NCI-H2107 treated with DMSO at 0.1 percent for 48 hours (cell line): Measurements from ENCODE around the gene RIN3.

Source experiments
- DNase-seq: peaks from one replicate; lab custom pipeline; 2025; ENCODE audit not compliant: unreplicated experiment; lab: John Stamatoyannopoulos, UW

The RIN3 gene

DNA sequence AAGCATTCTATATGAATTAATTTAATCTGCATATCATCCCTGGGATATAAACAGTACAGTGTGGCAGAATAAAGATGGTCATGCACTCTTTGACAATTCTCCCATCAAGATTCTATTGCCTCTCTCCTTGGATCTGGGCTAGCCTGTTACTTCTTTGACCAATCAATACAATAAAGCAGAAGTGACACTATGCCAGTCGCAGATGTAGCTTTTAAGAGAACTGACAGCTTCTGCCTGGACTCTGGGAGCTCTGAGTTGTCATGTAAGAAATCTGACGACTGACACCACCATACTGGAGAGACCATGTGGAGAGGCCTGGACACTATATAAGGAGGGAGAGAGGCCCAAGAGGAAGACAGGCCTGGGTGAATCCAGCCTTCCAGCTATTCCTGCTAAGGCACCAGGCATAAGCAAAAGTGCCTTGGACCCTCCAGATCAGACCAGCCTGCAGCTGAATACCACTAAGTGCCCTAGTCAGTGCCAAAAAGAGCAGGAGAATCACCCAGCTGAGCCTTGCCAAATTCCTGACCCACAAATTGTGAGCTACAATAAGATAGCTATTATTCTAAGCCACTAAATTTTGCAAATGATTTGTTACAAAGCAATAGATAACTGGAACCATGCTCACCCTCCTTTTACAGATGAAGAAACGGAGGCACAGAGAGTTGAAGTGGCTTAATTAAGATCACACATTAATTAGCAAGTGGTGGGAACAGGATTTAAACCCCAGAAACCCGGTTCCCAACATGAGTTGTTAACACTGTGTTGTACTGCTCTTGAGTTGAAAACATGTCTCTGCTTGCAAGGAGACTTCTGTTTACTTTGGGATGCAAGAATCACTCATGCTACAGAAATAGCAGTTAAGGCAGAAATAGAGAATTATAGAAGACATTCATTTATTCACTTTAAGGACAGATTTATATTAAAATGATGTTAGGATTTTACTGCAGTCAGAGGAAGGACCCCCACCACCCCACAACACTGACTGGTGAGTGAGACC, 84.6 kb downstream of the RIN3 start:
- no peak for DNase-seq

DNA sequence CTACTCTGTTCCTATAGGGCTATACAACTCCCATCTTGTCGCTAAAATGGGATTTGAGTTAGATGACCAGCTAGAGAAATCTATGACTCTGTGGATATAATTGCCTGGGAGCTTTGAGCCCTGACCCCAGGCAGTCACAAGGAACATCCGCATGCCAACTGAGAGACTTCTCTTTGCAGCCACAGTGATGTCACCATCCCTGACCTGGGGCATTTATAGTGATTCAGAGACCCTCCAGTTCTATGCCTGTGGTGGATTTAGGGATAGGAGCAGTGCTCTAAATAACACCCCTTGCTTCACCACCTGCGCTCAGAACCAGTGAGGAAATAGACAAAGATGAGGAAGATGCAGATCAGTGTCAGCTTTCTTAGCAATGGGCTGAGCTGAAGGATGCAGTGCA, 86.2 kb downstream of the RIN3 start:
- DNase-seq: no peak

DNA sequence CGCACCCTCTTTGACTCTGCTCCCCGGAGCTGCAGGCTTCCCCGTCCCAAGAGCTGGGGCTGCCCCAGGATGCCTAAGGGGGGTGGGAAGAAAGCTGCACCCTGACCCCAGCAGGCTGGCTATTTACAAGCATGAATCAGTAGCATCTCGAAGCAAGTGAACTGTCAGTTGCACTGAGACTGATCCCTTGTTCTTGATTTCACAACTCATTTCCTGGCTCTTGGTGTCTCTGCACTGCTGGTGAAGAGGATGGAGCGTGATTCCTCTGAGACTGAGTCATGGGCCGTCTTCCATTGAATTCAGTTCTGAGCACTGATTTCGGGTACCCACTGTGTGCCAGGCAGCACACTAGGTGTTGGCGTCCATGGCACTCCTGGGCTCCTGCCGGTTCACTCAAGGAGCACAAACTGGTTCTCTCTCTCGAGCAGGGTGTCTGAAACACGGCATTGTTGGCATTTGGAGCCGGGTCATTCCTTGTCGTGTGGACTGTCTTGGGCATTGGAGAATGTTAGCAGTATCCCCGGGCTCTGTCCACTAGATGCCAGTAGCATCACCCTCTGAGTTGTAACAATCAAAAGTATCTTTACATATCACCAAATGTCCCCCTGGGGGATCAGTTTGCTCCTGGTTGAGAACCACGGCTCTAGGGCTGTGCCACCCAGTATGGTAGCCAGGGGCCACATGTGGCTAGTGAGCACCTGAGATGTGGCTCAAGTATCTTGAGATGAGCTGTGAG, 86.9 kb downstream of the RIN3 start:
- no peak for DNase-seq

- DNase-seq: no peak
Observed at GRCh38 chr14:92601131-92601710, 87.6 kb downstream of the RIN3 start.

DNA sequence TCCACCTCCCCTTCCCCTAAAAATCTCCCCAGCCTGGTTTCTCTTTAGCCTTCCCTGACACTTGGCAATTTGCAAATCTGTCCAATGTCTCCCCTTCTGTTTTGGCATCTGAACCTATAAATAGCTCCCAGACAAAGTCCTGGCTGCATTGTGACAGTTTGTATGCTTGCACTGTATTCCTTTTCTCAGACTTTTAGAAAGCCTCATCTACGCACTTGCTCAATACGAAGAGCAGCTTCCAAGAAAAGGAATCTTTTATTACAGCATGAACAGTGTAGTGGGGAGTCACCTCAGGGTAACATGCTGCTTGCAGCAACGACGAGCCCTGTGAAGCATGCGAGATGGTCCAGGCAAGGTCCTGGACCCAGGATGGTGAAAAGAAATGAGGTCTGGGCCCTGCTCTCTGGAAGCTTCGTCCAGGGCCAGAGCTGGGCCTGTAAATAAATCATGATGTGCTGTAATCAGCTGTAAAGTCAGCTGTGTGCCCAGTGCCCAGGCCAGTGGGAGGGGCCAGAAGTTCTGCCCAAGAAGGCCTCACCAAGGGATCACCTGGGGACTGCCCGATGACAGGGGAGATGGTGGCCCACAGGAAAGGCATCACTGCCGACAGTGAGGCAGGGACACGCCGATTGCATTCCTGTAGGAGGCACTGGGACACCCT, 88.3 kb downstream of the RIN3 start:
- no peak for DNase-seq

DNA sequence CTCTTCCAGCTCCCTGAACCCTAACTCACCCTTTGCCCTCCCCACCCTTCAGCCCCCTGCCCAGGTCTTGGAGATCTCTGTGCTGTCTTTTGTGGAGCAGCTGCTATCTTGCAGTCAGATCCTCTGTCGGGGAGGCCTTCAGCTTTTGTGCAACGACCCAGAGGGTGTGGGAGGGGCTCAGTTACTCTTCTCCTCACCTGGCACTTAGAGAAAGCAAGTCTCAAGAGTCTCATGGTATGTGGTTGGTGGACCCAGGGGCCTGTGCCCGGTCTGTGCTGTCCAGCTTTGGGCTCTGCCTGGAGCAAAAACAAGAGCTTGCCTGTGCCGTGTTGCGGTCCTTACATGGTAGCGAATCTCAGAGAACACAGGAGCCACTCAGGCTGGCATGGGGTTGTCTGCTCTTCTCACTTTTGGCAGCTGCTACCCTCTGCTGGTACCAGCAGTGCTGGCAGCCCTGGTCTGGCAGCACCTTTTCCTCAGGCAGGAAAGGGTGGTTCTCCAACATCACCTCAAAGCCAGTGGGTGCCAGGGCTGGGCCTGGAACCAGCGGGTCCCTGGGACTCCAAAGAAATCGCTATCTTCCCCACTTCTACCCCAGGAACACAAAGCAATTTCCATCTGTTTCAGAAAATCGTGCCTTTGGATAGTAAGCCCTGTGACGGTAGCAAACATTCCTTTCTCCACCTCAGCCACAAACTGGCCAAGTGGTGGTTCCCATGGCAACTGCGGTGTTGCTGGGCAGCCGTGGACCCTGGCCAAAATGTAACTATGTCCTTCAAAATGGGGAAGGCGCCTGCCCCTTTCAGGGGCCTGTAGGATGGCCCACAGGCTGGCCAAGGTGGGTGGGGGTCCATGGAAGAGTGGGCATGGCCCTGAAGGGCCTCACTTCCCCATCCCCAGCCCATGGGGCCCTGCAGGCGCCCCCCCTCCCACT, 90.0 kb downstream of the RIN3 start:
- DNase-seq: peak; percentile 3

DNA sequence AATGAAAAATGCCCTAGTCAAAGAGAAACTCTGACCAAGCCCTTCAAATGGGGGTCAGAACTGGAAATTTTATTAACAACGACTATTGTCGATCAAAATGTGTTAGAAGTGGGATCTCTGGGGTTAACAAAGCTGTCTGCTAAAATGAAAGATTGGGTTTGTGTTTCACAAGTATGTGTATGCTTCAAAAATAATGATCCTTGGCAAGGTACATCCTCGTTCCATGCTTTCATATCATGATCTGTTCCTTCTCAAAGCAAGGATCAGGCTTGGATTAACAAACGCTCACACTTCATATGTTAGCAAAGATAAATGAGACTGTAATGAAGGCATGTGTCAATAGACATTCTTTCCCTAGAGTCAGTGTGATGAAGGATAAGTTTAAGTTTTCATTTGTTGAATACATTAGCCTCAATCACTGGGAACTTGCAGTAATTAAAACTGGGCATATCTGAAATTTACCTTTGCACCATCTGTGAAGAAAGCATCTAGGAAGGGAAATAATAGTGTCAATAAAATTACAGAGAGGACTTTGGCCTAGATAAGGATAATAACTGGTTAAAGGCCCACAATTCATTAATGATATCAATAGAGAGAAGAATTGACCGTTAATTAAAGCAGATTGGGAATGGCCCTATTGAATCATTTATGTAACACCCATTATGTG, 91.8 kb downstream of the RIN3 start:
- no peak for DNase-seq

DNA sequence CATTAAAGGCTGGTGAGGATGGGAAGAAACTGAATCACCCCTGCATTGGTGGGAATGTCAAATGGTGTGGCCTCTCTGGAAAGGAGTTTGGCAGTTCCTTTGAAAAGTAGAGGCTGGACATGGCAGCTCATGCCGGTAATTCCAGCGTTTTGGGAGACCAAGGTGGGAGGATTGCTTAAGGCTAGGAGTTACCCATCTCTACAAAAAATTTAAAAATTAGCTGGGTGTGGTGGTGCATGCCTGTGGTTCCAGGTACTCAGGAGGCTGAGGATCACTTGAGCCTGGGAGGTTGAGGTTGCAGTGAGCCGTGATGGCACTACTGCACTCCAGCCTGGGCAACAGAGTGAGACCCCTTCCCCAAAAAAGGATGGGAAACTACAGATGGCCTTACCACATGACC, 93.7 kb downstream of the RIN3 start:
- DNase-seq: no peak

DNA sequence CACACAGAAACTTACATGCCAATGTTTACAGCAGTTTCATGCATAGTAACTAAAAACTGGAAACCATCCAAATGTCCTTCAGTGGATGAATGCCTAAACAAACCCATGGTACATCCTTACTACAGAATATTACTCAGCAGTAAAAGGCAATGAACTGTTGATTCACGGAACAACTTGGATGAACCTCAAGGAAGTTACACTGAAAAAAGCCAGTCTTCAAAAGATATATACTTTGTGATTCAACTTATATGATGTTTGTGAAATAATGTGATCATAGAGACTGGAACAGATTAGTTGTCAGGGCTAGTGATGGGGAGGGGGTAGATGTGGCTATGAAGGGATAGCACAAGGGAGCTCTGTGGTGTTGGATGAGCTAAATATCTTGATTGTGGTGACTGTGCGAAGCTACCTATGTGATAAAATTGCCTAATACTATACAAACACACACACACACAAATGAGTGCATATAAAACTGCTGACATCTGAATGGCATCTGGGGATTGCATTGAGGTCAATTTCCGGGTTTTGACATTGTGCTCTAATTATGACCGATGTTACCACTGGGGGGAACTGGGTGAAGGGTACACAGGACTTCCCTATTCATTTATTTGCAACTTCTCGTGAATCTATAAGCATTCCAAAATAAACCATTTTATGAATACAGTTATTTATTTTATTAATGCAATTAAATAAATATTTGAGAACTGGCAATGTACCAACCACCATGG, 94.3 kb downstream of the RIN3 start:
- no peak for DNase-seq

GRCh38 chr14:92609955-92610354, 96.4 kb downstream of the RIN3 start:
- DNase-seq: no peak

DNA sequence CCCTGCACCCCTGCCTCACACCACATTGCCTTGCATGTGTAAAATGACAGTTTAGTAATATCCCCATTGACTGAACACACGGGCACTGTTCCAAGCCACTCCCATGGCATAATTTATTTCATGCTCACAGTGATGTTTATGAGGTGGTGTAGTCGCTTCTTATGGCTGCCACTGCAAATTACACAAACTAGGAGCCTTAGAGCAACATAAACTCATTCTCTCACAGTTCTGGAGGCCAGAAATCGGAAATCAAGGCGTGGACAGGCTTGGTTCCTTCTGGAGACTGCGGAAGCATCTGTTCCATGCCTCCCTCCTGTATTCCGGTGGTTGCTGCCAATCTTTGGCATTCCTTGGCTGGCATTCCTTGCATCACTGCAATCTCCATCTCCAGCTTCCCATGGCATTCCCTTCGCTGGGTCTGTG, 97.3 kb downstream of the RIN3 start:
- no peak for DNase-seq

- DNase-seq: no peak
Observed at GRCh38 chr14:92613008-92613658, 99.6 kb downstream of the RIN3 start.

DNA sequence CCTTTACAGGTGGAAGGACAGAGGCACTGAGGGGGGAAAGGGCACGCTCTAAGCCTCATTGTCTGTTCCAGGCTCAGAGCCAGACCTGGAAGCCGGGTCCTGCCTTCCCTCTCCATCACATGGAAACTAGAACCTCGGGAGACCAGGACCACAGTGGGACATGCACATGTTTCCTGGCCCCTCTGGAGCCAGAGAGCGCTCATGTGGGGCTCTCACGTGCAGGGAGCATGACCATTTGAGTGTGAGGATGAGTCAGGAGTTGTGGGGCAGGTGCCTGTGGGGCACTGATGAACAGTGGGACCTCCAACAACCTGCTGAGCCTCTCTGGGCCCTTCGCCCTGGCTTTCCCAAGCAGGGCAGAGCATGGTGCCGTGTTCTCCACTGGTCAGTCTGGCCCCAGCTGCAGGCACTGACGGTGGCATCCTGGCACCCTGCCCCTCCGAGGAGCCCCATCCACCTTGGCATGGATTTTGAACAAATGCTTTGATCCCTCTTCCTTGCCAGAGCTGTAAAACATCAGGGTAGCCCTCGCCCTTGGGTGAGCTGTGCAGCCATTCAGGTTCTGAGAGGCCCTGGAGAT, 100.2 kb downstream of the RIN3 start:
- no peak for DNase-seq

GRCh38 chr14:92615451-92615850, 101.9 kb downstream of the RIN3 start:
- DNase-seq: no peak

DNA sequence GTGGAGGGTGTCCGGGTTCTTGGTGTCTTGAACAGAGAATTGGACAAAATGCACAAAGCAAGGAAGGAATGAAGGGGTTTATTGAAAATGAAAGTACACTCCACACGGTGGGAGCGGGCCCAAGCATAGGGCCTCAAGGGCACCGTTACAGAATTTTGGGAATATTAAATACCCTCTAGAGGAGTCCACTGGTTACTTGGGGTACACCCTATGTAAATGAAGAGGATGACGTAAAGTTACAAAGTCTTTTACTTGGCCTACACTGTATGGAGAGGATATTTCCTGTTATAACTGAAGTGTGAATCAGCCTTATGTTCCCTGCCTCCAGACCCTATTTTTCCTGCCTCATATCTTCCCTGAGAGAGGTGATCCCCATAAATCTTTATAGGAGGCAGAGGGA, 102.6 kb downstream of the RIN3 start:
- no peak for DNase-seq

DNA sequence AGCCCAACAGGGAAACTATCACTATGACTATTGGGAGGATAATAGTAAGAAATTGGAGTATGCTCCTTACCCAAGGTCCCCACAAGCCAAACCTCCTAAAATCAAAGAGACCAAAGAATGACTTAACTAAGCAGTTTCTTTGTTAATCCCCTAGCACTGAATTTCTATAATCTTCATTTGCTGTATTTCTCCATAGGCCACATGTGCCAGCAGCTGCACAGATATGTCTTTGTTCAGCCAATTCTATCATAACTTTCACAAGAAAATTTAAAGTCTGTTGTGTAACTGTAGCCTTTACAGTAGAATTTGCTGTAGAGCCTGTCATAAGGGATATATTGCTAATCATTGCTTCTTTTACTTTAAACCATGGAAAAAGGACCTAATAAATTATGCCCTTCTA, 104.0 kb downstream of the RIN3 start:
- no peak for DNase-seq

DNA sequence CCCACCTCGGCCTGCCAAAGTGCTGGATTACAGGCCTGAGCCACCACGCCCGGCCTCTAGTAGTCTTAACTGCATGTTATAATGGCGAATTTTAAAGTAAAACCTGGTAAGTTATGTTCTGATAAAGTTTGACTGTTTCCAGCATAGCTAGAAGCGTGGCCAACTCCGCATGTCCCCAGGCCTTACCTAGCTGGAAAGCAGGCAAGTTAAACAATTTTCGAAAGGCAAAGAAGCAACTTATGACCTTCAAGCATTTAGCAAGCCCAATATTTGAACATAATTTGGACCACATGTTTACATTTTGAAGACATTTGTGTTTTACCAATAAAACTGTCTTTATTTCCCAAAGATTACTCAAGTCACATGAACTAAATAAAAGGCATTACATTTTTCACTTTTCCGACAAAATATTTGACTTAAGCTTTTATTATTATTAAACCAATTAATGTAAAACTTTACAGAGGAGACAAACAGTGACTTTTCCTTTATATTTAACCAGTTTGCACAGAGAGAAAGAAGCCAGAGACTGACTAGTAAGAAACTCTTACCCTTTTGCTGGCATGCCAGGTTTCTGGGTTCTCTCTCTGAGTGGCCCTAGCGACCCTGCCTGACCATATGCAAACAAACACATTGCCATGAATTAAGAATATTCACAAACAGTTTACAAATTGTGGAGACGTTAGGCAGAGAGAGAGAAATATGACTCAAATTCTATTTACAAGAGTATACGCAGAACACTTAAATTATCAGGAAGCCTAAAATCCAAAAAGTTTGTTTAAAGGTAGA, 106.3 kb downstream of the RIN3 start:
- no peak for DNase-seq
